HCT116 (cell line): ENCODE data around the gene OR2AE1. TPM values are rescaled to one million over a fixed set of nuclear protein-coding genes. Genes with fewer than 3 reads are reported as not detected.

ENCODE experiments used
- ATAC-seq: fragments of 200-7000 bp; cut with Tn5 transposase; 2 replicates; pipeline ENCODE4 v1.9.1; 2020; ENCODE audit warnings: mild to moderate bottlenecking, moderate library complexity
- BruUV-seq: library from RNA; stranded (reverse); fragments of 400-500 nt; replicated peaks from 2 replicates; lab custom pipeline; 2021; lab: Mats Ljungman, UMichigan
- CTCF ChIA-PET: fragments of 300-600 bp; sonication (Branson Sonifier 250); formaldehyde crosslinking; loops from one replicate; lab custom pipeline; 2021; ENCODE audit warnings: antibody characterized with exemption; lab: Charles Lee
- POLR2A ChIA-PET: fragments of 300-600, 350-600 bp; sonication (Branson Sonifier 250); formaldehyde crosslinking; loops from one replicate; lab custom pipeline; 2021; ENCODE audit warnings: antibody characterized with exemption; lab: Charles Lee
- RAD21 ChIA-PET, 2 experiments: fragments of 300-600 bp; sonication (Branson Sonifier 250); formaldehyde crosslinking; loops; one replicate each; lab custom pipeline; 2023; ENCODE audit warnings: low total read pairs in 2 of 2; ENCODE audit not compliant: uncharacterized antibody in 2 of 2, unreplicated experiment in 2 of 2, low non-redundant PET in 1 of 2; lab: Charles Lee
- DNase-seq: peaks from one replicate; pipeline ENCODE4 v3.0.0-alpha.2; 2010; ENCODE audit warnings: low read depth, low spot score
- H2AFZ ChIP-seq: fragments of 200-600 bp; shearing (Covaris generic), sonication (generic); 2 replicates; pipeline ENCODE4 v1.6.1; 2017; ENCODE audit warnings: low read depth, mixed run types, mixed read lengths, antibody characterized with exemption, low read length; ENCODE audit not compliant: poor library complexity, severe bottlenecking
- H3K27ac ChIP-seq: 2 replicates; pipeline ENCODE4 v1.5.1; 2012; ENCODE audit warnings: low read depth, low read length
- H3K27me3 ChIP-seq: fragments of 200-600 bp; sonication (generic); 2 replicates; pipeline ENCODE4 v1.6.1; 2016; ENCODE audit warnings: mixed run types, low read length, mixed read lengths; ENCODE audit not compliant: insufficient read depth
- H3K36me3 ChIP-seq, 2 experiments: fragments of 200-500 bp in 1 of 2; fragments of 200-600 bp in 1 of 2; sonication (Bioruptor generic) in 1 of 2; sonication (generic) in 1 of 2; 2 replicates each; pipeline versions ENCODE4 v1.5.1 to v1.6.1; 2014 to 2016; ENCODE audit warnings: low read length in 2 of 2, inconsistent platforms in 1 of 2, mixed read lengths in 1 of 2, mixed run types in 1 of 2; ENCODE audit not compliant: insufficient read depth in 2 of 2, control insufficient read depth in 1 of 2
- H3K4me1 ChIP-seq, 2 experiments: fragments of 200-600 bp in 1 of 2; sonication (generic) in 1 of 2; 2 replicates each; pipeline versions ENCODE4 v1.5.1 to v1.6.1; 2012 to 2017; ENCODE audit warnings: low read length in 2 of 2, inconsistent platforms in 1 of 2, mild to moderate bottlenecking in 1 of 2, mixed read lengths in 1 of 2, mixed run types in 1 of 2, moderate library complexity in 1 of 2; ENCODE audit not compliant: insufficient read depth in 2 of 2, control insufficient read depth in 1 of 2
- H3K4me2 ChIP-seq: fragments of 200-600 bp; sonication (generic); 2 replicates; pipeline ENCODE4 v1.6.1; 2017; ENCODE audit warnings: mixed run types, low read length, mixed read lengths
- H3K4me3 ChIP-seq, 2 experiments: fragments of 200-600 bp in 1 of 2; sonication (generic) in 1 of 2; replicated peaks in 1 of 2; 2 replicates each; pipeline ENCODE4 v1.5.1; 2011 to 2016; ENCODE audit warnings: low read length in 2 of 2, control low read depth in 1 of 2, low read depth in 1 of 2, mild to moderate bottlenecking in 1 of 2, mixed read lengths in 1 of 2, mixed run types in 1 of 2
- H3K79me2 ChIP-seq: fragments of 200-600 bp; sonication (generic); 2 replicates; pipeline ENCODE4 v1.6.1; 2017; ENCODE audit warnings: mild to moderate bottlenecking, mixed run types, low read length, moderate library complexity, mixed read lengths; ENCODE audit not compliant: insufficient read depth
- H3K9ac ChIP-seq: fragments of 200-600 bp; sonication (generic); 2 replicates; pipeline ENCODE4 v1.6.1; 2016; ENCODE audit warnings: low read length, mixed read lengths
- H3K9me2 ChIP-seq: fragments of 200-600 bp; sonication (generic), shearing (Covaris generic); 2 replicates; pipeline ENCODE4 v1.6.1; 2017; ENCODE audit warnings: mixed run types, mild to moderate bottlenecking, moderate library complexity; ENCODE audit not compliant: insufficient read depth
- H3K9me3 ChIP-seq, 2 experiments: fragments of 200-500 bp in 1 of 2; fragments of 200-600 bp in 1 of 2; sonication (Bioruptor generic) in 1 of 2; sonication (generic) in 1 of 2; 2 replicates each; pipeline ENCODE4 v1.6.1; 2014 to 2017; ENCODE audit warnings: low read length in 2 of 2, mixed read lengths in 2 of 2, inconsistent platforms in 1 of 2, low read depth in 1 of 2, mild to moderate bottlenecking in 1 of 2, mixed run types in 1 of 2, moderate library complexity in 1 of 2; ENCODE audit not compliant: control insufficient read depth in 1 of 2, insufficient read depth in 1 of 2
- H4K20me1 ChIP-seq: fragments of 200-600 bp; sonication (generic), shearing (Covaris generic); 2 replicates; pipeline ENCODE4 v1.6.1; 2017; ENCODE audit warnings: mixed run types, mild to moderate bottlenecking, moderate library complexity; ENCODE audit not compliant: insufficient read depth
- CEBPB ChIP-seq: IDR thresholded peaks from 2 replicates; pipeline ENCODE4 v1.6.1; 2012; ENCODE audit warnings: low read depth
- CTCF ChIP-seq, 3 experiments: fragments of 200-600 bp in 1 of 3; sonication (generic) in 1 of 3; IDR thresholded peaks in 2 of 3; conservative IDR thresholded peaks in 1 of 3; 2 replicates each; pipeline ENCODE4 v1.5.1; 2012 to 2017; ENCODE audit warnings: low read depth in 2 of 3, low read length in 2 of 3, antibody characterized with exemption in 1 of 3, borderline replicate concordance in 1 of 3, control low read depth in 1 of 3, mild to moderate bottlenecking in 1 of 3, mixed read lengths in 1 of 3, mixed run types in 1 of 3, moderate library complexity in 1 of 3; ENCODE audit not compliant: insufficient read depth in 1 of 3
- EGR1 ChIP-seq: IDR thresholded peaks from 2 replicates; pipeline ENCODE4 v1.6.1; 2012; ENCODE audit warnings: low read depth
- EZH2 ChIP-seq: fragments of 200-600 bp; sonication (generic); IDR thresholded peaks from 2 replicates; pipeline ENCODE4 v1.6.1; 2017; ENCODE audit warnings: antibody characterized with exemption, mixed run types
- EZH2phosphoT487 ChIP-seq: fragments of 200-600 bp; IDR thresholded peaks from 2 replicates; pipeline ENCODE4 v1.6.1; 2018; ENCODE audit warnings: antibody characterized with exemption, borderline replicate concordance
- FOSL1 ChIP-seq: IDR thresholded peaks from 2 replicates; pipeline ENCODE4 v1.6.1; 2012; ENCODE audit warnings: low read depth
- JUND ChIP-seq: IDR thresholded peaks from 2 replicates; pipeline ENCODE4 v1.6.1; 2012
- MAX ChIP-seq: IDR thresholded peaks from 2 replicates; pipeline ENCODE4 v1.6.1; 2012
- POLR2A ChIP-seq: IDR thresholded peaks from 2 replicates; pipeline ENCODE4 v1.7.0; 2011; ENCODE audit warnings: borderline replicate concordance; ENCODE audit not compliant: insufficient read depth, insufficient read length; ENCODE audit errors: extremely low read depth
- POLR2AphosphoS5 ChIP-seq: IDR thresholded peaks from 2 replicates; pipeline ENCODE4 v1.6.1; 2011; ENCODE audit warnings: mild to moderate bottlenecking, low read depth, low read length, moderate library complexity
- RAD21 ChIP-seq: IDR thresholded peaks from 2 replicates; pipeline ENCODE4 v1.6.1; 2012; ENCODE audit warnings: low read depth, mild to moderate bottlenecking
- REST ChIP-seq: IDR thresholded peaks from 2 replicates; pipeline ENCODE4 v1.6.1; 2012; ENCODE audit warnings: low read depth
- SIN3A ChIP-seq: IDR thresholded peaks from 2 replicates; pipeline ENCODE4 v1.6.1; 2012; ENCODE audit warnings: low read depth
- SRF ChIP-seq: IDR thresholded peaks from 2 replicates; pipeline ENCODE4 v1.6.1; 2012; ENCODE audit warnings: low read depth
- ZNF274 ChIP-seq: fragments of 200-500 bp; sonication (Bioruptor generic); IDR thresholded peaks from 2 replicates; pipeline ENCODE4 v1.6.1; 2014; ENCODE audit warnings: mild to moderate bottlenecking, low read depth, low read length, inconsistent platforms
- intact Hi-C: fragments of 100-400 bp; cut with micrococcal nuclease; formaldehyde crosslinking; loops from 2 replicates; pipeline ENCODE4 v1.10.0; 2022
- total RNA-seq: library from RNA; stranded (reverse); gene quantifications from one replicate; pipeline ENCODE4 v1.2.1, GENCODE V29; 2021; ENCODE audit not compliant: unreplicated experiment

OR2AE1 gene
- total RNA-seq, 1 experiment from 2014 or later, result not detected

- Histone ChIP-seq H3K4me3 (no peak overlapping the region), H3K9me2 (no peaks in the 10 kb centered on the region), H4K20me1 (no peaks in the 10 kb centered on the region), H3K27ac (no peak overlapping the region), H3K79me2 (no peaks in the 10 kb centered on the region), H3K4me1 (no peaks in the 10 kb centered on the region), H3K9me3 (no peaks in the 10 kb centered on the region), H3K36me3 (no peaks in the 10 kb centered on the region), H2AFZ (no peak overlapping the region), H3K4me2 (no peak overlapping the region), H3K27me3 (peaks cover 2% of the 10 kb centered on the region; the same call in 1 of the 2 replicates), H3K9ac (no peak overlapping the region)
- DNase-seq, result no peak
- ChIA-PET CTCF (no interaction called here), RAD21 (no interaction called here), POLR2A (no interaction called here)
- BruUV-seq, result no TSS peak
- ATAC-seq, result no peak
- TF ChIP-seq CEBPB (no peak), SRF (no peak), POLR2A (no peak), EGR1 (no peak), JUND (no peak)
- intact Hi-C loops, result no loop called here
Measured at GRCh38 chr7:99844328-99844727, 32.5 kb downstream of the OR2AE1 start.

- DNase-seq, result no peak
- no peak overlapping the region for H3K9ac ChIP-seq
- H3K79me2 ChIP-seq, result no peaks in the 10 kb centered on the region
- no peaks in the 10 kb centered on the region for H3K4me1 ChIP-seq
- ChIA-PET CTCF (no interaction called here), POLR2A (no interaction called here), RAD21 (no interaction called here)
- ATAC-seq, result no peak
- H3K27ac ChIP-seq, result no peak overlapping the region
- H3K27me3 ChIP-seq, result peaks cover 3% of the 10 kb centered on the region; the same call in 1 of the 2 replicates
- no peak overlapping the region for H3K4me3 ChIP-seq
- H3K36me3 ChIP-seq, result no peaks in the 10 kb centered on the region
- no peak overlapping the region for H2AFZ ChIP-seq
- no TSS peak for BruUV-seq
- intact Hi-C loops, result no loop called here
- no peaks in the 10 kb centered on the region for H3K9me3 ChIP-seq
- no peaks in the 10 kb centered on the region for H4K20me1 ChIP-seq
- no peaks in the 10 kb centered on the region for H3K9me2 ChIP-seq
- H3K4me2 ChIP-seq, result no peak overlapping the region
- TF ChIP-seq CTCF (IDR thresholded peaks at IDR 0.05 in 2 of 3, conservative IDR thresholded peaks at IDR 0.05 in 1 of 3; ENCODE audit: borderline replicate concordance in 1 of 3, insufficient read depth in 1 of 3, low read depth in 2 of 3, low read length in 2 of 3) (no peak), SRF (no peak), REST (no peak), EGR1 (no peak), RAD21 (no peak), FOSL1 (no peak), POLR2A (no peak), ZNF274 (no peak), EZH2phosphoT487 (no peak), POLR2AphosphoS5 (no peak), JUND (no peak), EZH2 (no peak), SIN3A (no peak), MAX (no peak)
Measured at GRCh38 chr7:99843808-99844207, 33.0 kb downstream of the OR2AE1 start.
